ENCODE data around the gene PKMYT1. TPM values are rescaled to one million over a fixed set of nuclear protein-coding genes. Genes with fewer than 3 reads are reported as not detected.

Gene PKMYT1
- total and polyA plus RNA-seq, 2 experiments from 2014 or later, result 90.9 to 100 TPM

DNA sequence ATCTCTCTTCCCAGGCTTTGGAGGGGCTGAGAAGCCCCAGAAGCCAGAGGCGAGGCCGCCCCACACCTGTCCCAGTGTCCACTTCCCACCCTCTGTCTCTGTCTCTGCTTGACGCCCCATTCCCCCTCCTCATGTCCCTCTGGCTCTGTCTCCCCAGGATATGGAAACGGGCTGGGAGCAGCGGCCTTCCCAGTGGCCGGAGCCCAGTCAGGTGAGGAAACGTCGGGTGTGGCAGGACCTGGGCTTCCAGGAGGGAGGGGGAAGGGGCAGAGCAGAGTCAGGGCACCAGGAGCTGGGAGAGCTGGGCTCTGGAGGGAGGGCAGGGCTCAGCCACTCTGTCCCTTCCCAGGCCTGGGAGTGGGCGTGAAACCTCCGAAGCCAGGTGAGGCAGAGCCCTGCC is 10.6 kb upstream of the PKMYT1 start:
- no peaks in the 10 kb centered on the region for H3K36me3 ChIP-seq (ENCODE audit: insufficient read depth)
- H3K27ac Mint-ChIP-seq, result no peak overlapping the region
- no peak overlapping the region for H2AFZ ChIP-seq
- H4K20me1 ChIP-seq (replicated peaks; ENCODE audit: insufficient read depth), result no peaks in the 10 kb centered on the region
- H3K9me3 Mint-ChIP-seq, result no peaks in the 10 kb centered on the region
- peaks cover 30% of the 10 kb centered on the region for H3K4me1 ChIP-seq (ENCODE audit: insufficient read depth)
- H3F3A ChIP-seq (replicated peaks; ENCODE audit: low read depth), result no peaks in the 10 kb centered on the region
- H3K9me2 ChIP-seq (ENCODE audit: insufficient read depth), result no peaks in the 10 kb centered on the region
- H3K4me3 ChIP-seq, result no peak overlapping the region
- H3K27me3 Mint-ChIP-seq (ENCODE audit: insufficient read depth, low read depth, poor library complexity), result peaks cover 7% of the 10 kb centered on the region
- peaks cover 30% of the 10 kb centered on the region for H3K4me1 Mint-ChIP-seq
- H3K27me3 ChIP-seq (ENCODE audit: insufficient read depth), result no peaks in the 10 kb centered on the region
- H3K4me2 ChIP-seq, result peak overlapping the region; percentile 48
- H3K4me3 Mint-ChIP-seq, result no peak overlapping the region
- peak; percentile 49 for DNase-seq (ENCODE audit: low spot score)
- H3K79me2 ChIP-seq (replicated peaks; ENCODE audit: insufficient read depth), result no peaks in the 10 kb centered on the region
- H3K27ac ChIP-seq (ENCODE audit: low read depth), result no peak overlapping the region
- TF ChIP-seq JUNB (IDR thresholded peaks at IDR 0.05; ENCODE audit: unreplicated experiment) (no peak), POLR2AphosphoS5 (IDR thresholded peaks at IDR 0.05; ENCODE audit: low read depth) (no peak), CREB1 (CRISPR knock-in tag; IDR thresholded peaks at IDR 0.05; ENCODE audit: low read depth) (no peak), STAT1 (IDR thresholded peaks at IDR 0.05; ENCODE audit: unreplicated experiment) (no peak), EZH2phosphoT487 (IDR thresholded peaks at IDR 0.05; ENCODE audit: unreplicated experiment) (no peak)
- TF ChIP-seq, protein P1, sequence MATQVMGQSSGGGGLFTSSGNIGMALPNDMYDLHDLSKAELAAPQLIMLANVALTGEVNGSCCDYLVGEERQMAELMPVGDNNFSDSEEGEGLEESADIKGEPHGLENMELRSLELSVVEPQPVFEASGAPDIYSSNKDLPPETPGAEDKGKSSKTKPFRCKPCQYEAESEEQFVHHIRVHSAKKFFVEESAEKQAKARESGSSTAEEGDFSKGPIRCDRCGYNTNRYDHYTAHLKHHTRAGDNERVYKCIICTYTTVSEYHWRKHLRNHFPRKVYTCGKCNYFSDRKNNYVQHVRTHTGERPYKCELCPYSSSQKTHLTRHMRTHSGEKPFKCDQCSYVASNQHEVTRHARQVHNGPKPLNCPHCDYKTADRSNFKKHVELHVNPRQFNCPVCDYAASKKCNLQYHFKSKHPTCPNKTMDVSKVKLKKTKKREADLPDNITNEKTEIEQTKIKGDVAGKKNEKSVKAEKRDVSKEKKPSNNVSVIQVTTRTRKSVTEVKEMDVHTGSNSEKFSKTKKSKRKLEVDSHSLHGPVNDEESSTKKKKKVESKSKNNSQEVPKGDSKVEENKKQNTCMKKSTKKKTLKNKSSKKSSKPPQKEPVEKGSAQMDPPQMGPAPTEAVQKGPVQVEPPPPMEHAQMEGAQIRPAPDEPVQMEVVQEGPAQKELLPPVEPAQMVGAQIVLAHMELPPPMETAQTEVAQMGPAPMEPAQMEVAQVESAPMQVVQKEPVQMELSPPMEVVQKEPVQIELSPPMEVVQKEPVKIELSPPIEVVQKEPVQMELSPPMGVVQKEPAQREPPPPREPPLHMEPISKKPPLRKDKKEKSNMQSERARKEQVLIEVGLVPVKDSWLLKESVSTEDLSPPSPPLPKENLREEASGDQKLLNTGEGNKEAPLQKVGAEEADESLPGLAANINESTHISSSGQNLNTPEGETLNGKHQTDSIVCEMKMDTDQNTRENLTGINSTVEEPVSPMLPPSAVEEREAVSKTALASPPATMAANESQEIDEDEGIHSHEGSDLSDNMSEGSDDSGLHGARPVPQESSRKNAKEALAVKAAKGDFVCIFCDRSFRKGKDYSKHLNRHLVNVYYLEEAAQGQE (IDR thresholded peaks at IDR 0.05; ENCODE audit: unreplicated experiment), result no peak
- TF ChIP-seq, protein P2, sequence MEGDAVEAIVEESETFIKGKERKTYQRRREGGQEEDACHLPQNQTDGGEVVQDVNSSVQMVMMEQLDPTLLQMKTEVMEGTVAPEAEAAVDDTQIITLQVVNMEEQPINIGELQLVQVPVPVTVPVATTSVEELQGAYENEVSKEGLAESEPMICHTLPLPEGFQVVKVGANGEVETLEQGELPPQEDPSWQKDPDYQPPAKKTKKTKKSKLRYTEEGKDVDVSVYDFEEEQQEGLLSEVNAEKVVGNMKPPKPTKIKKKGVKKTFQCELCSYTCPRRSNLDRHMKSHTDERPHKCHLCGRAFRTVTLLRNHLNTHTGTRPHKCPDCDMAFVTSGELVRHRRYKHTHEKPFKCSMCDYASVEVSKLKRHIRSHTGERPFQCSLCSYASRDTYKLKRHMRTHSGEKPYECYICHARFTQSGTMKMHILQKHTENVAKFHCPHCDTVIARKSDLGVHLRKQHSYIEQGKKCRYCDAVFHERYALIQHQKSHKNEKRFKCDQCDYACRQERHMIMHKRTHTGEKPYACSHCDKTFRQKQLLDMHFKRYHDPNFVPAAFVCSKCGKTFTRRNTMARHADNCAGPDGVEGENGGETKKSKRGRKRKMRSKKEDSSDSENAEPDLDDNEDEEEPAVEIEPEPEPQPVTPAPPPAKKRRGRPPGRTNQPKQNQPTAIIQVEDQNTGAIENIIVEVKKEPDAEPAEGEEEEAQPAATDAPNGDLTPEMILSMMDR (conservative IDR thresholded peaks at IDR 0.05; ENCODE audit: low read depth in 2 of 2), result no peak
- H3K36me3 Mint-ChIP-seq (ENCODE audit: low read depth), result no peaks in the 10 kb centered on the region
- ATAC-seq, result peak; percentile 30

DNA sequence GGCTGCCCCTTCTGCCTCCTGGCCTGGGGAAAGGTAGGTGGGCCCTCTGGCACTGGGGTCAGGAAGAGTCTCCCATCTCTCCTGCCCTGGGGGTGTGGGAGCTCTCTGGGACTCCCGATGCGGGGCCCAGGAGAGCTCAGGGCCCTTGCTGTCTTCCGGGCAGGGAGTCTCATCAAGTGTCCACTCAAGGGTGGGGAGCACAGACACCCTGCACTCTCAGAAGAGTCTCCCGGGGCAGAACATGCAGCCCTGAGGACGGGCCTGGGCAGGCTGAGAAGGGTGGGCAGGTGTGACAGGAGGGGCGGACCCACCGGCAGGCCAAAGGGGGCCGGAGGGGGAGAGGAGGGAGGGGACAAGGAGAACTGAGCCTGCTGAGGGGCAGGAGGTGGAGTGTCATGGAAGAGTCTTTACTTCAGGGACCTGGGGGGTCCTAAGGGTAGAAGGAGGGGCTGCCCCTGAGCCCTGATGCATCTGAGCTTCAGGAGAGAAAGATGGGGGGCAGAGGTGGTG is 8.4 kb upstream of the PKMYT1 start:
- no peak for ATAC-seq
- H3K9me2 ChIP-seq (ENCODE audit: insufficient read depth), result no peaks in the 10 kb centered on the region
- no peaks in the 10 kb centered on the region for H4K20me1 ChIP-seq (replicated peaks; ENCODE audit: insufficient read depth)
- H3K27ac ChIP-seq (ENCODE audit: low read depth), result no peak overlapping the region
- H2AFZ ChIP-seq, result no peak overlapping the region
- H3K4me1 Mint-ChIP-seq, result peaks cover 29% of the 10 kb centered on the region
- no peak overlapping the region for H3K4me3 Mint-ChIP-seq
- H3K27me3 Mint-ChIP-seq (ENCODE audit: insufficient read depth, low read depth, poor library complexity), result peaks cover 7% of the 10 kb centered on the region
- no peaks in the 10 kb centered on the region for H3K27me3 ChIP-seq (ENCODE audit: insufficient read depth)
- DNase-seq (ENCODE audit: low spot score), result no peak
- H3F3A ChIP-seq (replicated peaks; ENCODE audit: low read depth), result no peaks in the 10 kb centered on the region; the same call in 1 of the 2 replicates
- no peak overlapping the region for H3K4me2 ChIP-seq
- H3K36me3 Mint-ChIP-seq (ENCODE audit: low read depth), result no peaks in the 10 kb centered on the region
- peaks cover 20% of the 10 kb centered on the region for H3K4me1 ChIP-seq (ENCODE audit: insufficient read depth)
- no peaks in the 10 kb centered on the region for H3K9me3 Mint-ChIP-seq
- no peaks in the 10 kb centered on the region for H3K79me2 ChIP-seq (replicated peaks; ENCODE audit: insufficient read depth)
- no peak overlapping the region for H3K4me3 ChIP-seq
- no peaks in the 10 kb centered on the region for H3K36me3 ChIP-seq (ENCODE audit: insufficient read depth)
- no peak overlapping the region for H3K27ac Mint-ChIP-seq
- TF ChIP-seq NANOG (IDR thresholded peaks at IDR 0.05; ENCODE audit: borderline replicate concordance), result no peak
- TF ChIP-seq, protein P3, sequence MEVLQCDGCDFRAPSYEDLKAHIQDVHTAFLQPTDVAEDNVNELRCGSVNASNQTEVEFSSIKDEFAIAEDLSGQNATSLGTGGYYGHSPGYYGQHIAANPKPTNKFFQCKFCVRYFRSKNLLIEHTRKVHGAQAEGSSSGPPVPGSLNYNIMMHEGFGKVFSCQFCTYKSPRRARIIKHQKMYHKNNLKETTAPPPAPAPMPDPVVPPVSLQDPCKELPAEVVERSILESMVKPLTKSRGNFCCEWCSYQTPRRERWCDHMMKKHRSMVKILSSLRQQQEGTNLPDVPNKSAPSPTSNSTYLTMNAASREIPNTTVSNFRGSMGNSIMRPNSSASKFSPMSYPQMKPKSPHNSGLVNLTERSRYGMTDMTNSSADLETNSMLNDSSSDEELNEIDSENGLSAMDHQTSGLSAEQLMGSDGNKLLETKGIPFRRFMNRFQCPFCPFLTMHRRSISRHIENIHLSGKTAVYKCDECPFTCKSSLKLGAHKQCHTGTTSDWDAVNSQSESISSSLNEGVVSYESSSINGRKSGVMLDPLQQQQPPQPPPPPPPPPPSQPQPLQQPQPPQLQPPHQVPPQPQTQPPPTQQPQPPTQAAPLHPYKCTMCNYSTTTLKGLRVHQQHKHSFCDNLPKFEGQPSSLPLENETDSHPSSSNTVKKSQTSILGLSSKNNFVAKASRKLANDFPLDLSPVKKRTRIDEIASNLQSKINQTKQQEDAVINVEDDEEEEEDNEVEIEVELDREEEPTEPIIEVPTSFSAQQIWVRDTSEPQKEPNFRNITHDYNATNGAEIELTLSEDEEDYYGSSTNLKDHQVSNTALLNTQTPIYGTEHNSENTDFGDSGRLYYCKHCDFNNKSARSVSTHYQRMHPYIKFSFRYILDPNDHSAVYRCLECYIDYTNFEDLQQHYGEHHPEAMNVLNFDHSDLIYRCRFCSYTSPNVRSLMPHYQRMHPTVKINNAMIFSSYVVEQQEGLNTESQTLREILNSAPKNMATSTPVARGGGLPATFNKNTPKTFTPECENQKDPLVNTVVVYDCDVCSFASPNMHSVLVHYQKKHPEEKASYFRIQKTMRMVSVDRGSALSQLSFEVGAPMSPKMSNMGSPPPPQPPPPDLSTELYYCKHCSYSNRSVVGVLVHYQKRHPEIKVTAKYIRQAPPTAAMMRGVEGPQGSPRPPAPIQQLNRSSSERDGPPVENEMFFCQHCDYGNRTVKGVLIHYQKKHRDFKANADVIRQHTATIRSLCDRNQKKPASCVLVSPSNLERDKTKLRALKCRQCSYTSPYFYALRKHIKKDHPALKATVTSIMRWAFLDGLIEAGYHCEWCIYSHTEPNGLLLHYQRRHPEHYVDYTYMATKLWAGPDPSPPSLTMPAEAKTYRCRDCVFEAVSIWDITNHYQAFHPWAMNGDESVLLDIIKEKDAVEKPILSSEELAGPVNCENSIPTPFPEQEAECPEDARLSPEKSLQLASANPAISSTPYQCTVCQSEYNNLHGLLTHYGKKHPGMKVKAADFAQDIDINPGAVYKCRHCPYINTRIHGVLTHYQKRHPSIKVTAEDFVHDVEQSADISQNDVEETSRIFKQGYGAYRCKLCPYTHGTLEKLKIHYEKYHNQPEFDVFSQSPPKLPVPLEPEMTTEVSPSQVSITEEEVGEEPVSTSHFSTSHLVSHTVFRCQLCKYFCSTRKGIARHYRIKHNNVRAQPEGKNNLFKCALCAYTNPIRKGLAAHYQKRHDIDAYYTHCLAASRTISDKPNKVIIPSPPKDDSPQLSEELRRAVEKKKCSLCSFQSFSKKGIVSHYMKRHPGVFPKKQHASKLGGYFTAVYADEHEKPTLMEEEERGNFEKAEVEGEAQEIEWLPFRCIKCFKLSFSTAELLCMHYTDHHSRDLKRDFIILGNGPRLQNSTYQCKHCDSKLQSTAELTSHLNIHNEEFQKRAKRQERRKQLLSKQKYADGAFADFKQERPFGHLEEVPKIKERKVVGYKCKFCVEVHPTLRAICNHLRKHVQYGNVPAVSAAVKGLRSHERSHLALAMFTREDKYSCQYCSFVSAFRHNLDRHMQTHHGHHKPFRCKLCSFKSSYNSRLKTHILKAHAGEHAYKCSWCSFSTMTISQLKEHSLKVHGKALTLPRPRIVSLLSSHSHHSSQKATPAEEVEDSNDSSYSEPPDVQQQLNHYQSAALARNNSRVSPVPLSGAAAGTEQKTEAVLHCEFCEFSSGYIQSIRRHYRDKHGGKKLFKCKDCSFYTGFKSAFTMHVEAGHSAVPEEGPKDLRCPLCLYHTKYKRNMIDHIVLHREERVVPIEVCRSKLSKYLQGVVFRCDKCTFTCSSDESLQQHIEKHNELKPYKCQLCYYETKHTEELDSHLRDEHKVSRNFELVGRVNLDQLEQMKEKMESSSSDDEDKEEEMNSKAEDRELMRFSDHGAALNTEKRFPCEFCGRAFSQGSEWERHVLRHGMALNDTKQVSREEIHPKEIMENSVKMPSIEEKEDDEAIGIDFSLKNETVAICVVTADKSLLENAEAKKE (CRISPR knock-in tag; IDR thresholded peaks at IDR 0.05), result no peak

All from GM23338 (cell line).